ENCODE data around the gene BEST1. TPM values are rescaled to one million over a fixed set of nuclear protein-coding genes. Genes with fewer than 3 reads are reported as not detected.

Gene BEST1
- total RNA-seq, 2 donors from 2014 or later: 1.9 to 4.1 TPM

- DNase-seq (no peak), ATAC-seq (replicated peaks in 1 of 2) (no peak)
- Mint-ChIP-seq H3K27me3 (ENCODE audit: low read depth) (no peaks in the 10 kb centered on the region), H3K4me1 (ENCODE audit: low read depth) (peaks cover 39% of the 10 kb centered on the region), H3K36me3 (ENCODE audit: insufficient read depth in 2 of 2) (no peaks in the 10 kb centered on the region), H3K9me3 (peaks cover 0 to 2% of the 10 kb centered on the region in 2 donors), H3K27ac (peak overlapping the region; percentile 40), H3K4me3 (no peak overlapping the region)
These were observed 24.8 kb downstream of the BEST1 start for GRCh38 chr11:61974766-61975631.

GRCh38 chr11:61975638-61976419 lies 25.7 kb downstream of the BEST1 start:
- no peak overlapping the region for H3K4me3 Mint-ChIP-seq
- H3K27ac Mint-ChIP-seq: no peak overlapping the region
- H3K4me1 Mint-ChIP-seq (ENCODE audit: low read depth): peaks cover 31% of the 10 kb centered on the region
- H3K36me3 Mint-ChIP-seq (ENCODE audit: insufficient read depth in 2 of 2): no peaks in the 10 kb centered on the region
- H3K9me3 Mint-ChIP-seq: peaks cover 0 to 2% of the 10 kb centered on the region in 2 donors
- no peaks in the 10 kb centered on the region for H3K27me3 Mint-ChIP-seq (ENCODE audit: low read depth)
- ATAC-seq (replicated peaks in 1 of 2) (no peak), DNase-seq (no peak)

DNA sequence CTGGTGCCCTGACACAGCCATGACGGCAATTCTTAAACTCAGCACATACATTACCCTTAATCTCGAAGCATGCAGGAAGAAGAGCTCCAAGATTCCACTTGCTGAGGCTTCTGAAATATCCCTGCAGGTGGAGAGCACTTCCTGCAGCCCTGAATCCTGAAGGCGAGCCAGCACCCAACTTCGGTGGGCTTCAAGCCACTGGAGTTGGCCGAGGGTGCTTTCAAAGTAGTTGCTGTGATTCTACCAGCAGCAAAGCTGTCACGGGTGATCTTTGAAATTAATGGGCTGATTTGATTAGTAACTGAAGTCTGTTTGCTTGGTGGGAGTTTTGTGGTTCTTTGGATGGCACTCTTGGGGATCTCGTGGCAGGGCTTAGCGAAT lies 26.3 kb downstream of the BEST1 start:
- Mint-ChIP-seq H3K9me3 (no peaks in the 10 kb centered on the region), H3K4me3 (no peak overlapping the region), H3K27me3 (ENCODE audit: low read depth) (no peaks in the 10 kb centered on the region), H3K27ac (no peak overlapping the region), H3K4me1 (ENCODE audit: low read depth) (peaks cover 25% of the 10 kb centered on the region), H3K36me3 (ENCODE audit: insufficient read depth in 2 of 2) (no peaks in the 10 kb centered on the region)
- no peak for DNase-seq
- no peak for ATAC-seq (replicated peaks in 1 of 2)

- no peaks in the 10 kb centered on the region for H3K27me3 Mint-ChIP-seq (ENCODE audit: low read depth)
- DNase-seq (no peak), ATAC-seq (replicated peaks in 1 of 2) (no peak)
- no peak overlapping the region for H3K4me3 Mint-ChIP-seq
- peaks cover 19% of the 10 kb centered on the region for H3K4me1 Mint-ChIP-seq (ENCODE audit: low read depth)
- H3K36me3 Mint-ChIP-seq (ENCODE audit: insufficient read depth in 2 of 2): no peaks in the 10 kb centered on the region
- no peak overlapping the region for H3K27ac Mint-ChIP-seq
- H3K9me3 Mint-ChIP-seq: no peaks in the 10 kb centered on the region
These were observed 26.8 kb downstream of the BEST1 start for GRCh38 chr11:61976813-61977475.

DNA sequence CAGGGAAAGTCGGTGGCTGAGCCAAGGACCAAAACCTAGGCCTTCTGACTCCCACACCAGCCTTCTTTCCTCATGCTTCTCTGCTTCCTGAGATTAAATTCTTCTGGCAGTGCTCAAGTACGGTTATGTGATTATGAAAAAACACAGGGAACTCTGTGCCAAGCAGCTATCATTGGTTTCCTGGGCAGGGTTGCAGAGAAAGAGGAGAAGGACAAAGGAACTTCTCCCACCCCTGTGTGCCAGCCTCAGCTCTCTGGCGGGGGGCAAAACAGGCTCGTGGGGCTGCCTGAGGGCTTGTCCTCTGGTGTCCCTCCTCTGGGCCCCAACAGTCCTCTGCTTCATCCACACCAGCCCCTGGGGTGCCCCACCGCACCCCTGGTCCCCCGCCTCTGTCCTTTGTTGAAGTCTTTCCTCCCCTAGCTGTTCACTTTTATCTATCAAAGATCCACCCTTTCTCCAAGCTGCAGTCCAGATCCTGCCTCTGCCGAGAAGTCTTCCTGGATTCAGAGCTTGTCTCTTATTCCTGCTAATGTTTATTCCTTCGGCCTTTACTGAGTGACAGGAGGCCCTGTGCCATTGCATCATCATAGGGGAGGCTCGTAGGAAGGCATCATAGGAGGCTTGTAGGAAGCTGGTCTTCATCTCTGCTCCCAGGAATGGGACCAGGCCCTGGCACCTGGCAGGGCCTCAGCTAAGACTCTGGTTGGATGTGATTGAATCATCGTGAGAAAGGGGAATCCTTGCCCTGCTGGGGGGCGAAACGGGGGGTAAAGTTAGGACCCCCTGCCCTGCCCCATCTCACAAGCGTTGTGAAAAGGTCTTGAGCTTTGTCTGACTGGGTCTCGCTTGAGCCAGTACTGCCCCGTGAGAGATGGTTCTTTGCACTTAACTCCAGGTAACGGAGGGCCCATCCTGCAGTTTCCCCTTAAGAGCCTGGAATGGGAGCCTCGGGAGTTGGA lies 28.8 kb downstream of the BEST1 start:
- H3K4me3 Mint-ChIP-seq: no peak overlapping the region
- no peaks in the 10 kb centered on the region for H3K9me3 Mint-ChIP-seq
- H3K27me3 Mint-ChIP-seq (ENCODE audit: low read depth): no peaks in the 10 kb centered on the region
- peaks cover under 1% of the 10 kb centered on the region for H3K4me1 Mint-ChIP-seq (ENCODE audit: low read depth)
- ATAC-seq (replicated peaks in 1 of 2) (no peak), DNase-seq (no peak)
- no peaks in the 10 kb centered on the region for H3K36me3 Mint-ChIP-seq (ENCODE audit: insufficient read depth in 2 of 2)
- no peak overlapping the region for H3K27ac Mint-ChIP-seq

DNA sequence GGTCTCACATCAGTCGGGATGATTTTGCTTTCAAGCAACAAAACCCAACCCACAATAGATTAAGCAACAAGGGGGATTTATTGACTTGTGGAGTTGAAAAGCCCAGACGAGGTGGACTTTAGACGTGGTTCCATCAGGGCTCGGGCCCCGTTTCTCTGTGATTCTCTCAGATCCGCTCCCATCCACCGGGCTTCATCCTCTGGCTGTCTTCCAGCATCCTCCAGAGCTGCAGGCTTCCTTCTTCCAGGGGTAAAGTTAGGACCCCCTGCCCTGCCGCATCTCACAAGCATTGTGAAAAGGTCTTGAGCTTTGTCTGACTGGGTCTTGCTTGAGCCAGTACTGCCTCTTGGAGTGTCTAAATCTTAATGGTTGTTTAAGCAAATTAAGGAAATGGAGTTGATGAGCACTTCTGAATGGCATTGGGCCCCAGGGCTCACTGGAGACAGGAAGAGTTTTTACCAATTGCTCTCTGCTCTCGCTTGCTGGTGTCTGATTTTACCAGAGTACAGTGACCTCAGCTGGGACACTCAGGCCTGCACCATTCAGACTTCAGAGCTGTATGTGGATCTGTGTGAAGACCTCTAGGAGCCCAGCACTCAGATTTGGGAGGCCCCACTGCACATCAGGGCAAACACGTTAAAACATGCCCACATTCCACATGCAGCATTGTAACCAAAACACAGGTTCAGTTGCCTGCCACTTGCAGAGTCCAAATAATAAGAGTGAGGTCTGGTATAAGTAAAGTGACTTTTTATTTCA lies 30.8 kb downstream of the BEST1 start:
- H3K9me3 Mint-ChIP-seq: no peaks in the 10 kb centered on the region
- no peaks in the 10 kb centered on the region for H3K36me3 Mint-ChIP-seq (ENCODE audit: insufficient read depth in 2 of 2)
- H3K27me3 Mint-ChIP-seq (ENCODE audit: low read depth): no peaks in the 10 kb centered on the region
- H3K4me1 Mint-ChIP-seq (ENCODE audit: low read depth): no peaks in the 10 kb centered on the region
- no peak overlapping the region for H3K27ac Mint-ChIP-seq
- ATAC-seq (replicated peaks in 1 of 2) (no peak), DNase-seq (no peak)
- no peak overlapping the region for H3K4me3 Mint-ChIP-seq

DNA sequence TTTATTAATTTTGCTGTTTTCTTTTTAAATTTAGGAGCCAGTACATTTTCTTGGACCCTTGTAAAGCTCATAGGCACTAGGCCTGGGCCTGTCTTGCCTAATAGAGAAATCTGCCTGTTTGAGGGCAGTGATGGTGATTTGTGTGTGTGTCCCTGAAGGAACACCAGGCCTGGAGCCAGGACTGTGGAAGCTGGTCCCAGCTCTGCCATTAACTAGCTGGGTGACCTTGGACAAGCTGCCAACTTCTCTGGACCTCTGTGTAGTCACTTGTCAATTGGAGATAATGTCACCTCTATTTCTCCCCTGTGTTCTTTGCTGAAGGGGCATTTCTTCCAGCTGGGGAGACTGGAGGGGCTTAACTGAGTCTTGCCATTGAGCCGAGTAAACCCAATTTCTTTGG lies 33.3 kb downstream of the BEST1 start:
- Mint-ChIP-seq H3K9me3 (peaks cover 9 to 11% of the 10 kb centered on the region in 2 donors), H3K4me3 (no peak overlapping the region), H3K27me3 (ENCODE audit: low read depth) (no peaks in the 10 kb centered on the region), H3K36me3 (ENCODE audit: insufficient read depth in 2 of 2) (peaks cover 11 to 13% of the 10 kb centered on the region in 2 donors), H3K27ac (no peak overlapping the region), H3K4me1 (ENCODE audit: low read depth) (no peaks in the 10 kb centered on the region)
- DNase-seq: no peak
- ATAC-seq (replicated peaks in 1 of 2): no peak

- no peaks in the 10 kb centered on the region for H3K27me3 Mint-ChIP-seq (ENCODE audit: low read depth)
- peaks cover 13 to 16% of the 10 kb centered on the region in 2 donors for H3K36me3 Mint-ChIP-seq (ENCODE audit: insufficient read depth in 2 of 2)
- DNase-seq: no peak
- H3K4me3 Mint-ChIP-seq: no peak overlapping the region
- no peak overlapping the region for H3K27ac Mint-ChIP-seq
- H3K9me3 Mint-ChIP-seq: peaks cover 10 to 11% of the 10 kb centered on the region in 2 donors
- no peak for ATAC-seq (replicated peaks in 1 of 2)
- H3K4me1 Mint-ChIP-seq (ENCODE audit: low read depth): no peaks in the 10 kb centered on the region
These were observed 35.7 kb downstream of the BEST1 start for GRCh38 chr11:61985869-61986268.

DNA sequence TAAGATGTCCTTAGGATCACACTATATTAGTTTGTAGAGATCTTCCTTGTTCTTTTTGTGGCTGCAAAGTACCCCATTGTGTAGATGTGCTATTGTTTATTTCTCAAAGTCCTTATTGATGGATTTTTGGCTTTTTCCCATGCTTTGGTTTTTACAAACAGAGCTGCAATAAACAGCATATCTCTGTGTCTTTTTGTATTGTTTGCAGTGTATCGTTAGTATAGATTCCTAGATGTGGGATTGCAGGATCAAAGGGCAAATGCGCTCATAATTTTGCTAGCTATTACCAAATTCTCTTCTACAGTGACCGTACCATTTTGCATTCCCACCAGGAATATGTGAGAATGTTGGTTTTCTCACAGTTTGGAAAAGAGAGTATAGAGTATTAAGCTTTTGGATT lies 44.8 kb downstream of the BEST1 start:
- Mint-ChIP-seq H3K9me3 (peaks cover 6 to 10% of the 10 kb centered on the region in 2 donors), H3K4me1 (ENCODE audit: low read depth) (no peaks in the 10 kb centered on the region), H3K27me3 (ENCODE audit: low read depth) (no peaks in the 10 kb centered on the region), H3K4me3 (no peak overlapping the region), H3K27ac (no peak overlapping the region), H3K36me3 (ENCODE audit: insufficient read depth in 2 of 2) (peaks cover 5 to 12% of the 10 kb centered on the region in 2 donors)
- ATAC-seq (replicated peaks in 1 of 2) (no peak), DNase-seq (no peak)

GRCh38 chr11:61996933-61997332 lies 46.8 kb downstream of the BEST1 start:
- DNase-seq (no peak), ATAC-seq (replicated peaks in 1 of 2) (no peak)
- peaks cover 6 to 8% of the 10 kb centered on the region in 2 donors for H3K9me3 Mint-ChIP-seq
- peaks cover 5 to 10% of the 10 kb centered on the region in 2 donors for H3K36me3 Mint-ChIP-seq (ENCODE audit: insufficient read depth in 2 of 2)
- H3K27ac Mint-ChIP-seq: no peak overlapping the region
- H3K27me3 Mint-ChIP-seq (ENCODE audit: low read depth): no peaks in the 10 kb centered on the region
- H3K4me1 Mint-ChIP-seq (ENCODE audit: low read depth): no peaks in the 10 kb centered on the region
- no peak overlapping the region for H3K4me3 Mint-ChIP-seq

DNA sequence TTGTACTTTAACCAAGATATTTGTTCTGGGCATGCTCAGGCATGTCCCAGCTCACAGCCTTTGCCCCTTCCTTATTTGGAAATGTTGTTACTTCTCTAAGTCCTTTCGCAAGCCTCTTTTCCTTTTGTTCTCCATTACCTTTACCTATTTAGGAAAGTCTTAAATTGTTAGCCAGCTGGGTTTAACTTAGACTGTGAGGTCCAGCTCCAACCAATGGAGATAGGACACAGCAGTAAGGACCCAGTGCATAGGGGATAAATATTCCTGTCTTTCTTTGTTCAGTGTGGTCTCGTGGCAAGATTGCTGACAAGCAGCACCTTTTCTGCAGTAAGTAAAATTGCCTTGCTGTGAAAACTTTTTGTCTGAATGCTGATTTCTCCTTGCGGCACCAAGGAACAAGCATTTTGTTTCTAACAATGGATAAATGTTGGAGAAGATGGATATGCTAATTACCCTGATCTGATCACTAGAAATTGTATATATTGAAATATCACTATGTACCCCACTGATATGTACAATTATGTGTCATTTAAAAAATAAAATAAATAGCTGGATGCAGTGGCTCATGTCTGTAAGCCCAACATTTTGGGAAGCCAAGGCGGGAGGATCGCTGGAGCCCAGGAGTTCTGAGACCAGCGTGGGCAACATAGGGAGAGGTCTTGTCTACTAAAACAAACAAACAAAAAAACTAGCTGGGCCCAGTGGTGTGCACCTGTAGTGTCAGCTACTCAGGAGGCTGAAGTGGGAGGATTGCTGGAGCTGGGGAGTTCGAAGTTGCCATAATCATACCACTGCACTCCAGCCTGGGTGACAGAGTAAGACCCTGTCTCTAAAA lies 49.2 kb downstream of the BEST1 start:
- H3K27ac Mint-ChIP-seq: peak overlapping the region; percentile 68
- DNase-seq (no peak), ATAC-seq (replicated peaks in 1 of 2) (no peak)
- H3K27me3 Mint-ChIP-seq (ENCODE audit: low read depth): no peaks in the 10 kb centered on the region
- H3K4me3 Mint-ChIP-seq: no peak overlapping the region
- H3K9me3 Mint-ChIP-seq: peaks cover 4 to 5% of the 10 kb centered on the region in 2 donors
- peaks cover 5 to 10% of the 10 kb centered on the region in 2 donors for H3K36me3 Mint-ChIP-seq (ENCODE audit: insufficient read depth in 2 of 2)
- no peaks in the 10 kb centered on the region for H3K4me1 Mint-ChIP-seq (ENCODE audit: low read depth)

Data from activated T-cell treated with anti-CD3 and anti-CD28 coated beads, Interleukin-2, amount 50 U/mL, for 72 hours (primary cell).